HG02973 (cell line): ENCODE data around the gene CCNO.

Experiments
- ATAC-seq: cut with Tn5 transposase; IDR thresholded peaks from one replicate; pipeline ENCODE4 v1.9.1; 2021; ENCODE audit warnings: moderate library complexity; ENCODE audit not compliant: unreplicated experiment

The CCNO gene

GRCh38 chr5:55222985-55223811 lies 10.2 kb downstream of the CCNO start:
- no peak for ATAC-seq

DNA sequence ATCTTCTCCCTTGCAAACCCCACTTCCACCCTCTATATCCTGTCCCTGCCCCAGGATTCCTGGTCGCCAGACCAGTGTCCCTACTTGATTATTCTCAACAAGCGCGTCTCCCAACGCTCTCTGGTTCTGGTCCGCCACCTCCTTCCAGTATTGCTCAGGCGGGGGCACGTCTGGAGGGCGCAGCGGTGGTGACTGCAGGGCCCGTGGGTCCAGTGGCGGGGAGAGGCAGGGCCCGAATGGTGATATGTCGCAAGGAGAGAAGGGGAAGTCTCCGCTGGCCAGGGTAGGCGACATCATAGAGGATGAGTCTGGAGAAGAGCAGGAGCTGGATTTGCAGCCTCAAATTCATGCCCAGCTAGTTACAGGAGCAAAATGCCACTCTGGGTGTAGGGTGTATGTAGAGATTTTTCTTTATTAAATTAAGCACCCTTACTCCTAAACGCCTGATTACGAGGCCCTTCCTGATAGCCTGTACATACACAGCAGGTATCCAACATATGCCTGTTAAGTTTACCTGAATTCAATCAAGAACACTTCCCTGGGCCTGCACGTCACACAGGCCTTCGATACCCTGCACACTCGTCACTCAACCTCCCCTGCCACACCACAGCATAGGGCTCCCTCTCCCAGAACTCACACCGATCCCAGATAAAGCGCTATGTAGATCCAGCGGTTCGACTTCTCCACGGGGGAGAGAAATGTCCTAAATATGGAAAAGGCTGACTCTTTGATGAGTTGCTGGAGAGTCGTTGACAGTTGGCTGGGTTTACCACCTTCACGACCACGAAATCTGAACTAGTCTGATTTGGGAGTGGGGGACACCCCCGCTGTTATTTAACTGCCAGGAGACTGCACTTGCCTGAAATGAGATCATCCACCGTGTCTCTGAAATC lies 11.1 kb downstream of the CCNO start:
- ATAC-seq, result no peak

DNA sequence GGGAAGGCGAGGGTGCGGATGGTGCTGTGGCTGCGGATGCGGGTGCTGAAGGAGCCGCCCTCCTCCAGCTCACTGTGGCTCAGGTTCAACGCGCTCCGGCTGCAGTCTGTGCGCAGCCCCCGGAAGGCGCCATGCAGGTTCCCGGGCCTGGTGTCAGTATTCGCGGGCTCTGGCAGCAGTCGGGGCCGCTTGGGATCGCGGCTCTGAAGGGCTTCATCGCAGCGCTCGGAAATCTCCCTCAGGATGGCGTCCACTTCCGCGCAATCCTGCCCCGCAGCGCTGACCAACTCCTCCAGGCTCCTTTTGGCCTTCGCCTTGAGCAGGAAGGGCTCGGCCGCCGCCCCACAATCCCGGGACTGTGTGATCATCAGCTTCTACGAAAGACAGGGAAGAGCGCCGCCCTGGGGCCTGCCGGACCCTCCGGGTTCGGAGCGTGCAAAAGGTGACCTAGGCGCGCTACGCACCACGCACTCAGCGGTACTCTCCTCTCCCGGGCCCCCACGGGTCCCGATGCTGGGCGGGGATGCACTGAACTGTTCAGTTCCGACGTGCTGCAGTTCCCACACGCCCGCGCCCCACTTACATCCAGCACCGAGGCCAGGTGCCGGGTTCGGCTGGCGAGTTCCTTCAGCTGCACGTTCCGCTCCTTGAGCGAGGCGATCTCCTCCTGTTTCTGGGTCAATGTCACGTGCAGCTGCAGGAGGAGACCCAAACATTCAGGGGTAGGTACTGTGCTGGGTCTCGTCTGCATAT lies 12.8 kb downstream of the CCNO start:
- no peak for ATAC-seq

DNA sequence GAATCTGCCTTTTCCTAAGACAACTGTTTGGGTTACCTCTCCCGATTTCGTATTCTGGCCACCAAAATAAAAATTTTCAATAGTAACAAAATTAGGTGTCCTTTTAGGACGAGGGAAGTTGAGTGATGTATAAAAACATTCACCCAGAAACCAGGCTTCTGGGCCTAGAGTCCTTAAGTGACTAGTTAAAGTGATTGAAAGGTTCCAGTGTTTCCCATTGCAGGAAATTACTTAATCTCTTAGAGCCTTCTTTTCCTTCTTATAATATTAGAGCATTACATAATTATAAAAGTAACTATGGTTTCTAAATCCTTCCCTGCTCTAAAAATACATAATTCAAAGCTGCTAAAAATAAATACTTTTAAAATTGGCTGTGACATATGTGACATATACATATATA lies 13.6 kb downstream of the CCNO start:
- no peak for ATAC-seq

DNA sequence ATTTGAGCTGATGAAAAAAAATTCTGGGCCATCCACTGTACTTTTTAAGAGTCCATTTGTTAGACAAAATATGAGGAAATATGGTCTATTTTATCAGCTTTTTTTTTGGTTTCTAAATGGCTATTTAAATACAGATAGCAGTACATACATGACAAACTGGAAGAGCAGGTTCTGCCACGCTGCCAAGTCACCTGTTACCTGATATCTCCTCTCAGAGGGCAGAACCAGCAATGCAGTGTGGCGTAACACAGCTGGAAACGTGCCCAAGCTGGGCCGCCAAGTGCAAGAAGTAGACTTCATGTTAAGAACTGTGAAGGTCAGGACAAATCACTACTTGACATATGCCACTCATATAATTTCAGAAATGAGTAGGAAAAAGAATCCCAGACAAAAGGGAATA lies 14.4 kb downstream of the CCNO start:
- ATAC-seq, result no peak

GRCh38 chr5:55211184-55211874 lies 22.1 kb downstream of the CCNO start:
- no peak for ATAC-seq

- no peak for ATAC-seq
Measured at GRCh38 chr5:55205001-55205400, 28.4 kb downstream of the CCNO start.

- ATAC-seq, result no peak
Measured at GRCh38 chr5:55191165-55191564, 42.2 kb downstream of the CCNO start.

DNA sequence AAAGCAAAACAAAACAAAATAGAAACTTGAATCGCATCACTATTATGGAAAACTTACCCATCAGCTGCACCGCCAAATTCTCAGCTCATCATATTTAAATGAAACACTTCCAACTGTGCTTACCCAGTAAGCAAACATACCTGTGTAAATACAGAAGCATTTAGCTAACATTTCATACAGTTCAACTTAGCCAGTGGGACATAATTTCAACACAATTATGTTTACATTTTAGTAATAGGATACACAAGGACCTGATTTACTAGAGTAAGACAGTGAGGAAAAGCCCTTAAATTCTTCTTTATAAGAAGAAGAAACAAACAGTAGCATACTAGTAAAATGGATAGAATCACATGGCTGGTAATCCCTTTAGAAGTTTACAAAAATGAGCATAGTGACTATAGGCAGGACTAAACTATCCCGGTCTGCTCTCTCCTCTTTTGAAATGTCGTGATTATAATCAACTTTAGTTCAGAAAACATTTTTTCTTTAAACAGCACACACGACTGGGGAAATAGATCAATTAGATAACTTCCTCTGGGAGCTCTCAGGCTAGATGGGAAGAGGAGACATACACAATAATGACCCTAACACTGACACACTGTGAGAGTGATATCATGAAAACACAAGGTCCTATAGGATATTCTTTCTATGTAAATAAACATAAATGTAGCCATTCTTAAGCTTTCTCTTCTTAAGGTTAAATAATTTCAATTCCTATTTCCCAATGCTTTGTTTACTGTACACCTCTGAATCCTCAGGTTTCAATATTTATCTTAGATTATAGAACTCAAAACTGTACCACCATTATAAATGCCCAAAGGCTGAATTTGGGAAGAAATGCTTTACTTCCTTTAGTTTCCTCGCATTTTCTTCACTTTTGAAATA lies 44.5 kb downstream of the CCNO start:
- no peak for ATAC-seq

DNA sequence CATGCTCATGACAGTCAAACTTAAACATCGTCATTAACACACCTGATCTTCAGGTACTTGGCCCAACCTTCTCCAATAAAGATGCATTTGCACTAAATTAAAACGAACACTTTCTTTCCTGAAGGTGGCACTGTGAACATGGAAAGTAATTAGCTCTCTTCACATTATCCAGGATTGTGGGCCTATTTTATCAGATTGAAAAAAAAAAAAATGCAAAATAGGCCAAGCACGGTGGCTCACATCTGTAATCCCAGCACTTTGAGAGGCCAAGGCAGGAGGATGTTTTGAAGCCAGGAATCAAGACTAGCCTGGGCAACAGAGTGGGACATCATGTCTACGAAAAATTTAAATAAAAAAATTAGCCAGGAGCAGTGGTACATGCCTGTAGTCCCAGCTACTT lies 46.0 kb downstream of the CCNO start:
- ATAC-seq, result no peak
